Fibroblast of pulmonary artery (primary cell): ENCODE results near the gene ATP11C.
"Not testable (repeated sequence)": the region's sequence is repeated elsewhere in the genome, so short reads cannot be mapped to it uniquely, and the experiment has no call there.

ENCODE experiments used
- DNase-seq: peaks from one replicate; pipeline ENCODE4 v3.0.0-alpha.2; 2010; ENCODE audit warnings: low read depth
- H3K4me3 ChIP-seq: replicated peaks from 2 replicates; pipeline ENCODE4 v1.5.1; 2011; ENCODE audit warnings: low read depth, mild to moderate bottlenecking, control low read depth, low read length, moderate library complexity
- TF ChIP-seq, protein P1 (sequence below): IDR thresholded peaks from 2 replicates; pipeline ENCODE4 v1.5.1; 2011; ENCODE audit warnings: mild to moderate bottlenecking, control low read depth, low read length, inconsistent platforms; ENCODE audit errors: missing control alignments

The ATP11C gene

DNA sequence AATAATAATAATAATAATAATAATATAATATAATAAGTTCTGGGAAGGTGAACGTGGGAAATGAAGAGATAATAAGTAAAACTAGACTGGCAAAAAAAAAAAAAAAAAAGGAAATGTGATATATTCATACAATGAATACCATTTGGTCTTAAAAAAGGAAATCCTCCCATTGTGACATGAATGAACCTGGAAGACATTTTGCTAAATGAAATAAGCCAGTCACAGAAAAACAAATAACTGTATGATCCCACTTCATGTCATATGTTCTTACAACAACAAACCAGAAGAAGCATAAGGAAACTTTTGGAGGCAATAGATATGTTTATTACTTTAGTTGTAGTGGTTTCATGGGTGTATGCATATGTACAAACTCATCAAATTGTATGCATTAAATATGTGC, 63.1 kb downstream of the ATP11C start:
- no peak for DNase-seq
- TF ChIP-seq, protein P1, sequence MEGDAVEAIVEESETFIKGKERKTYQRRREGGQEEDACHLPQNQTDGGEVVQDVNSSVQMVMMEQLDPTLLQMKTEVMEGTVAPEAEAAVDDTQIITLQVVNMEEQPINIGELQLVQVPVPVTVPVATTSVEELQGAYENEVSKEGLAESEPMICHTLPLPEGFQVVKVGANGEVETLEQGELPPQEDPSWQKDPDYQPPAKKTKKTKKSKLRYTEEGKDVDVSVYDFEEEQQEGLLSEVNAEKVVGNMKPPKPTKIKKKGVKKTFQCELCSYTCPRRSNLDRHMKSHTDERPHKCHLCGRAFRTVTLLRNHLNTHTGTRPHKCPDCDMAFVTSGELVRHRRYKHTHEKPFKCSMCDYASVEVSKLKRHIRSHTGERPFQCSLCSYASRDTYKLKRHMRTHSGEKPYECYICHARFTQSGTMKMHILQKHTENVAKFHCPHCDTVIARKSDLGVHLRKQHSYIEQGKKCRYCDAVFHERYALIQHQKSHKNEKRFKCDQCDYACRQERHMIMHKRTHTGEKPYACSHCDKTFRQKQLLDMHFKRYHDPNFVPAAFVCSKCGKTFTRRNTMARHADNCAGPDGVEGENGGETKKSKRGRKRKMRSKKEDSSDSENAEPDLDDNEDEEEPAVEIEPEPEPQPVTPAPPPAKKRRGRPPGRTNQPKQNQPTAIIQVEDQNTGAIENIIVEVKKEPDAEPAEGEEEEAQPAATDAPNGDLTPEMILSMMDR = no peak
- H3K4me3 ChIP-seq = no peak overlapping the region

DNA sequence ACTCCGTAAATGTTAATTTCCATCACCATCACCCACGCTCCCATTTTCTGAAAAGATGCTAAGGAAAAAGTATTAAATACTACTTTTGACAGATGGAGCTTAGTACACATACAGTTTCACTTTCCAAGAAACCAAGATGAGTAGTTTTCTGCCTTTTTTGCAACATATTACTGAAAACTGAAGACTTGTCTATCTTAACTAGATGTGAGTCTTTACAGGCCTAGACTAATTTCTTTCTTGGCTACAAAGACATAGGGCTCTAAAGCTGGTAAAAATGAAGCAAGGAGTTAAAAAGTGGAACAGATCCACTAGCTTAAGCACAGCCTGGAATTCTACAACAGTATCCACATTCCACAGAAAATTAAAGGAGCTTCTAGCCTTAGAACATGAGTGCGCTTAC, 68.2 kb downstream of the ATP11C start:
- TF ChIP-seq, protein P1 = no peak
- DNase-seq = no peak
- H3K4me3 ChIP-seq = no peak overlapping the region

DNA sequence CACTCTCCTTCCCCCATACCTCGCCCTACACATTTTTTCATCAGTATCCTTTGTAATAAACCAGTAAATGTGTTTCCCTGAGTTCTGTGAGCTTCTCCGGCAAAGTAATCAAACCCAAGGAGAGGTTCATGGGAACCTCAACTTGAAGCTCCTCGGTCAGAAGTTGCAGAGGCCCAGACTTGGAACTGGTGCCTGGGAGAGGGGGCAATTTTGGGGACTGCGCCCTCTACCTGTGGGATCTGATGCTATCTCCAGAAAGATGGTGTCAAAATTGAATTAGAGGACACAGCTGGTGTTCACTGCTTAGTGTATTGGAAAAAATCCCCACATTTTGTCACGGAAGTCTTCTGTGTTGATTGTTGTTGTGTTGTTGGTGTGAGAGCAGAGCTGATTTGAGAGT, 70.6 kb downstream of the ATP11C start:
- H3K4me3 ChIP-seq = no peak overlapping the region
- TF ChIP-seq, protein P1 = no peak
- no peak for DNase-seq

DNA sequence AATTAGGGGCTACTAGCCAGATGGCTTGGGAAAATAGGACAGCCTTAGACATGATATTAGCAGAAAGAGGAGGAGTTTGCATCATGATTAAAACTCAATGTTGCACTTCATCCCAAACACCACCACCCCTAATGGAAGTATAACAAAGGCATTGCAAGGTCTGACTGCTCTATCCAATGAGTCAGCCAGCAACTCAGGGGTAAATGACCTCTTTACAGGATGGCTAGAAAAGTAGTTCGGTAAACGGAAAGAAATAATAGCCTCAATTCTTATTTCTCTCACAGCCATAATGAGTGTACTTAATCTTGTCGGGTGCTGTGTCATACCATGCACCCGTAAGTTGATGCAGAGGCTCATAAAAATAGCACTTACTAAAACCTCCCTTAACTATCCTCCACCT, 76.0 kb downstream of the ATP11C start:
- not testable (repeated sequence) for DNase-seq, H3K4me3 ChIP-seq

DNA sequence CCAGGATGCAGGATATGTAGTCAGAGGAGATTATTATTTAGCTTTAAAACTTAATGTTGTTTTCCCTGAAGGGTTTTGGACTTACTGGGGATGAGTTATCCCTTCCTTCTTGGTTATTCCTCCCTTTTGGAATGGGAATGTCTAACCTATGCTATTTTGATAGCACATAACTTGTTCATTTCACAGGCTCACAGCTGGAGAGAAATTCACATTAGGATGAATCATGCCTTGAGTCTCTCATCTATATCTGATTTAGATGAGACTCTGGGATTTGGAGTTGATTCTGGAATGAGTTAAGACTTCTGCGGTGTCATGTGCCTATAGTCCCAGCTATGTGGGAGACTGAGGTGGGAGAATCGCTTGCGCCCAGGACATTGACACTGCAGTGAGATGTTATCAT, 81.1 kb downstream of the ATP11C start:
- TF ChIP-seq, protein P1 = no peak
- DNase-seq = no peak
- H3K4me3 ChIP-seq = no peak overlapping the region

DNA sequence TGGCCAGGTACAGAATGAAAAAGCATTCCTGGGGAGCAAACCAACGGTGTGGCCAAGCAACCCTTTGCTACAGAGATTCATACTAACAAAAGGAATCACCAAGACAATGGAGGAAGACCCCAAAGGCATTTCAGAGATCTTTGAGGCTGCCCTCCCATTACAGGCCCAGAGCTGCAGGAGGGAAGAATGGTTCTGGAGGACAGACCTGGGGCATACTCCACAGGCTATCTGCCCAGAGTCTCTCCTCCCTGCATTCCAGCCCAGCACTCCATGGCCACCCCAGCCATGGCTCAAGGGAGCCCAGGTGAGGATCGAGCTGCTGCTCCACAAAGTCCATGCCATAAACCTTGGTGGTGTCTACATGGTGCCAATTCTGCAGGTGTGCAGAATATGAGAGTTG, 81.9 kb downstream of the ATP11C start:
- TF ChIP-seq, protein P1 = no peak
- DNase-seq = no peak
- no peak overlapping the region for H3K4me3 ChIP-seq

DNA sequence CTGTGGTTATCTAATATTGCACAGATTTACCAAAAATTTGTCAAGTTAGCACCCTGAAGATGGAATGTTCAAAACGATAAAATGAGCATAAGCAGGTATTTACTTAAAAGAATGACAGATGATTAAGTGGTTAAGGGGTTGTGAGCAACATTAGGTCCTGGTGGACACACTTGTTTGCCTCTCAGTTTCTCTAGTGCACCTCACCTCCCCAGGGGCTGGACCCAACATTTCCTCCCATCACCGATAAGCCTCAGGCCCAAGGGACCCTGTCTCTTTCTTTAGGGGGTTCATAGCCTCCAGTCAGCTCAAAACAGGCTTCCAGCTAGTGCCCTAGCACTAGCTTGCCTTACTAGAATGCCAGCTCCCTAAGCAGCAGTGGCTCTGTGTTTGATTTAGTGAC, 88.0 kb downstream of the ATP11C start:
- DNase-seq = no peak
- TF ChIP-seq, protein P1 = no peak
- no peak overlapping the region for H3K4me3 ChIP-seq

DNA sequence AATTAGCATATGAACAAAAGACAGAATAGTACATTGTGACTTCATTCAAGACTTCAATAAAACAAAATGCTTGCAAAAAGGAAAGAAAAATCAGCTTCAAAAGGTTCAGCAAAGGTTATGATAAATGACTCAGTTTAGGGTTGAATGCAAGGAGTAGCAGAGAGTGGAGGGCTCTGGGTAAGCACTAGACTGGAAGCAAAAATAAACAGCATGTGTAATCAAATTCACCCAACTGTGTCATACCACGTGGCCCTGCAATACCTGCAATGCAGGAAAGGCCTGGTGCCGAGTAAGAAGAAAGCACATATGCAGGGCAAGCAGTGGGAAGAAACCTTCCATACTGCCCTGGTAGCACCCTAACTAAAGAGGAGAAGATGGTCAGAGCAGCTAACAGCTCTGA, 88.7 kb downstream of the ATP11C start:
- H3K4me3 ChIP-seq = no peak overlapping the region
- TF ChIP-seq, protein P1 = no peak
- no peak for DNase-seq
